ENCODE results near the gene ZNF512. TPM values are rescaled to one million over a fixed set of nuclear protein-coding genes. Genes with fewer than 3 reads are reported as not detected.

ZNF512 gene
- total and polyA plus RNA-seq, 9 of the 15 experiments (the other 6 are each of a cell fraction or from before 2014, with no cell fraction given), result 24.7 to 101 (median 65.9) TPM

GRCh38 chr2:27583390-27583915 lies 611 bp downstream of the ZNF512 start (continued):
- TF ChIP-seq ZNF766 (CRISPR knock-in tag; conservative IDR thresholded peaks at IDR 0.05) (peak; percentile 49; the same call in 1 of the 2 replicates), YY1 (IDR thresholded peaks at IDR 0.05; ENCODE audit: borderline replicate concordance in 1 of 3, control insufficient read depth in 1 of 3, extremely low read depth in 1 of 3, insufficient read depth in 3 of 3, insufficient read length in 1 of 3, insufficient replicate concordance in 2 of 3, low read depth in 1 of 3, low read length in 2 of 3) (peak in 1 of 3 experiments; percentile 13), E2F6 (IDR thresholded peaks at IDR 0.05; ENCODE audit: borderline replicate concordance in 1 of 2, extremely low read depth in 1 of 2, insufficient read depth in 1 of 2, insufficient read length in 1 of 2, low read depth in 1 of 2, low read length in 1 of 2, poor library complexity in 1 of 2, severe bottlenecking in 1 of 2) (peak in 1 of 2 experiments; percentile 12), GTF2B (IDR thresholded peaks at IDR 0.05; ENCODE audit: extremely low read depth, insufficient read length) (no peak), AFF1 (IDR thresholded peaks at IDR 0.05; ENCODE audit: low read depth in 1 of 2, partially characterized antibody in 2 of 2) (no peak), MNT (conservative IDR thresholded peaks at IDR 0.05) (peak; percentile 16 to 49; a peak in 1 of 4 replicates), ZNF75A (CRISPR knock-in tag; IDR thresholded peaks at IDR 0.05) (0 out of 2 replicates have a peak, but pooled peaks have one; percentile 21), PREB (CRISPR knock-in tag; IDR thresholded peaks at IDR 0.05) (no peak), HDGF (IDR thresholded peaks at IDR 0.05) (no peak), L3MBTL2 (IDR thresholded peaks at IDR 0.05) (no peak; the same call in 1 of the 2 replicates)

Measured in K562 (cell line).